Osteoblast (primary cell): ENCODE measurements around the gene MEN1. TPM values are rescaled to one million over a fixed set of nuclear protein-coding genes. Genes with fewer than 3 reads are reported as not detected.
A peak's percentile ranks its signal among the peaks of the same experiment; 100 is the strongest.

Source experiments
- DNase-seq: peaks from one replicate; pipeline ENCODE4 v3.0.0; 2011; ENCODE audit warnings: low spot score, mixed read lengths; ENCODE audit not compliant: insufficient read length; ENCODE audit errors: missing footprints
- H2AFZ ChIP-seq: 2 replicates; pipeline ENCODE4 v1.6.0; 2011; ENCODE audit warnings: mild to moderate bottlenecking, low read length
- H3K27ac ChIP-seq: 2 replicates; pipeline ENCODE4 v1.5.1; 2011; ENCODE audit warnings: mild to moderate bottlenecking, low read depth, low read length, moderate library complexity
- H3K27me3 ChIP-seq: 2 replicates; pipeline ENCODE4 v1.6.0; 2012; ENCODE audit warnings: mild to moderate bottlenecking, control low read depth, inconsistent platforms, low read length, moderate library complexity; ENCODE audit not compliant: insufficient read depth
- H3K36me3 ChIP-seq: 2 replicates; pipeline ENCODE4 v1.5.1; 2011; ENCODE audit warnings: mild to moderate bottlenecking, low read length, control low read depth, moderate library complexity; ENCODE audit not compliant: insufficient read depth
- H3K4me1 ChIP-seq: 2 replicates; pipeline ENCODE4 v1.5.1; 2011; ENCODE audit warnings: mild to moderate bottlenecking, low read length, control low read depth, moderate library complexity; ENCODE audit not compliant: insufficient read depth
- H3K4me2 ChIP-seq: 2 replicates; pipeline ENCODE4 v1.6.0; 2011; ENCODE audit warnings: mild to moderate bottlenecking, low read length; ENCODE audit not compliant: insufficient read depth
- H3K4me3 ChIP-seq: fragments of 200-600 bp; sonication (generic); 3 replicates; pipeline ENCODE4 v1.5.1; 2012; ENCODE audit warnings: mild to moderate bottlenecking, low read length, inconsistent platforms; ENCODE audit not compliant: insufficient read depth
- H3K79me2 ChIP-seq: 2 replicates; pipeline ENCODE4 v1.6.0; 2012; ENCODE audit warnings: mild to moderate bottlenecking, low read length, control low read depth, inconsistent platforms; ENCODE audit not compliant: insufficient read depth
- H3K9me3 ChIP-seq: 2 replicates; pipeline ENCODE4 v1.5.1; 2011; ENCODE audit warnings: low read depth, low read length, control low read depth
- H4K20me1 ChIP-seq: 2 replicates; pipeline ENCODE4 v1.6.0; 2012; ENCODE audit warnings: mild to moderate bottlenecking, low read length, control low read depth; ENCODE audit not compliant: insufficient read depth
- total RNA-seq: library from RNA; depleted of rRNA; stranded (reverse); fragments of >200 nt; gene quantifications from 2 replicates; pipeline ENCODE4 v1.2.3, GENCODE V29; 2012
- TF ChIP-seq, protein P1 (sequence below): IDR thresholded peaks from 2 replicates; pipeline ENCODE4 v1.5.1; 2011; ENCODE audit warnings: mild to moderate bottlenecking, low read depth, low read length, moderate library complexity; ENCODE audit errors: extremely low read depth

Gene MEN1
- total RNA-seq, 1 donor = 12.3 TPM

DNA sequence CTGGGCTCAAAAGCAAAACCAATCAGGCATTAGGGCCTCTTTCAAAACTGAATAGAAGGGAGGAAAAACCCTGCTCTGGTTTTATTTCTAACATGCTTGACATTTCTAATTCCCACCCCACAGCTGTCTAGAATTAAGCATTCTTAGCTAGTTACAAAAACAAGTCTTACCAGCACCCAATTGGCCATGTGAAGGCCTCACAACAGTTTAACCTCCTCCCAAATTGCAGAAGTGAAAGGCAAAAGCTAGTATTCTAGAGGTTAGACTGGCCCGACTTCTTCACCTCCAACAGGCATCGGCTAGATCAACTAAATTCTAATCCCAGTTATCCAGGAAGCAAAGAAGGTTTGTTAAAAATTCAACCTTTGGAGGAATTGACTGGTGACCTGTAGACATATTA is 38.5 kb downstream of the MEN1 start:
- no peaks in the 10 kb centered on the region for H3K9me3 ChIP-seq
- H3K27me3 ChIP-seq = no peaks in the 10 kb centered on the region
- DNase-seq = no peak
- no peak overlapping the region for H2AFZ ChIP-seq
- TF ChIP-seq, protein P1, sequence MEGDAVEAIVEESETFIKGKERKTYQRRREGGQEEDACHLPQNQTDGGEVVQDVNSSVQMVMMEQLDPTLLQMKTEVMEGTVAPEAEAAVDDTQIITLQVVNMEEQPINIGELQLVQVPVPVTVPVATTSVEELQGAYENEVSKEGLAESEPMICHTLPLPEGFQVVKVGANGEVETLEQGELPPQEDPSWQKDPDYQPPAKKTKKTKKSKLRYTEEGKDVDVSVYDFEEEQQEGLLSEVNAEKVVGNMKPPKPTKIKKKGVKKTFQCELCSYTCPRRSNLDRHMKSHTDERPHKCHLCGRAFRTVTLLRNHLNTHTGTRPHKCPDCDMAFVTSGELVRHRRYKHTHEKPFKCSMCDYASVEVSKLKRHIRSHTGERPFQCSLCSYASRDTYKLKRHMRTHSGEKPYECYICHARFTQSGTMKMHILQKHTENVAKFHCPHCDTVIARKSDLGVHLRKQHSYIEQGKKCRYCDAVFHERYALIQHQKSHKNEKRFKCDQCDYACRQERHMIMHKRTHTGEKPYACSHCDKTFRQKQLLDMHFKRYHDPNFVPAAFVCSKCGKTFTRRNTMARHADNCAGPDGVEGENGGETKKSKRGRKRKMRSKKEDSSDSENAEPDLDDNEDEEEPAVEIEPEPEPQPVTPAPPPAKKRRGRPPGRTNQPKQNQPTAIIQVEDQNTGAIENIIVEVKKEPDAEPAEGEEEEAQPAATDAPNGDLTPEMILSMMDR = no peak
- no peak overlapping the region for H3K27ac ChIP-seq
- H4K20me1 ChIP-seq = peaks cover 82% of the 10 kb centered on the region
- H3K79me2 ChIP-seq = peaks cover 90% of the 10 kb centered on the region
- H3K4me1 ChIP-seq = peaks cover 9% of the 10 kb centered on the region
- H3K36me3 ChIP-seq = peaks cover 100% of the 10 kb centered on the region
- no peak overlapping the region for H3K4me3 ChIP-seq
- no peak overlapping the region for H3K4me2 ChIP-seq

DNA sequence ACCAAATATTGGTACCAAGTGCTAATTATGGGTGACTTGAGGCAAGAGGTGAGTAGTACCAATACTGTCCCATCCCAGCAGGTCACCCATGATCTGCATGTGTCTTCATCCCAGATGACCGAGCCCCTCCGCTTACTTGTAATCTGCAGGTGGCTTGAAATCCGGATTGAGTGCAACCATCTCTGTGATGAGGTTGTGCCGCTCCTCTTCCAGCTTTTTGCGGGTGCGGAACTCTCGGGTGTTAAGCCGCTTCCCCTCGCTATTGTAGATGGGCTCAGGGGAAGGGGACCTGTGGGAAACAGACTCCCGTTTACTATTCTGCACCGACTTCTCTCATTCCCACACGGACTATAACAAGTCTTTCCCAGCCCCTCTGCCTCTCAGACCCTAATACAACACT is 40.2 kb downstream of the MEN1 start:
- TF ChIP-seq, protein P1 = no peak
- DNase-seq = peak; percentile 13
- H3K4me2 ChIP-seq = no peak overlapping the region
- H3K4me1 ChIP-seq = peaks cover 2% of the 10 kb centered on the region
- peaks cover 92% of the 10 kb centered on the region for H3K36me3 ChIP-seq
- H4K20me1 ChIP-seq = peaks cover 72% of the 10 kb centered on the region
- no peaks in the 10 kb centered on the region for H3K27me3 ChIP-seq
- H3K27ac ChIP-seq = no peak overlapping the region
- no peaks in the 10 kb centered on the region for H3K9me3 ChIP-seq
- peaks cover 78% of the 10 kb centered on the region for H3K79me2 ChIP-seq
- no peak overlapping the region for H2AFZ ChIP-seq
- no peak overlapping the region for H3K4me3 ChIP-seq

DNA sequence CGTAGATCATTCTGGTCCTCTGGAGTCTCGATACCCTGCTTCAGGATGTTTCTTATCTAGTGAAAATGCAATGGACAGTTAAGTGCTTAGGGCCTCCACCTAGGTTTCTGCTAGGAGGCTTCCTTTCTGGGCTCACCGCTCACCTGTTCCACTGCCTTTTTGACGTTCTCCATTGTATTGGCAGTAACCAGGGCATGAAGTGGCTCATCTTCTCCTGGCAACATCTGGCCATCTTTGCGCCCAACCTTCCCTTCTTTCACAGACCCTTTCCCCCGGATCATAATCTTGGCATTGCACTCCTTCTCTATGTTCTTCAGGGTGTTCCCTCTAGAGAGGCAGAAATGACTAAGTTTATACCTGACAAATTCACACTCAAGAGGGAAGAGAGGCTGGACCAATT is 41.1 kb downstream of the MEN1 start:
- TF ChIP-seq, protein P1 = no peak
- Histone ChIP-seq H3K9me3 (no peaks in the 10 kb centered on the region), H3K36me3 (peaks cover 92% of the 10 kb centered on the region), H3K79me2 (peaks cover 72% of the 10 kb centered on the region), H3K4me3 (no peak overlapping the region), H2AFZ (no peak overlapping the region), H4K20me1 (peaks cover 73% of the 10 kb centered on the region), H3K4me1 (peaks cover 2% of the 10 kb centered on the region), H3K27ac (no peak overlapping the region), H3K4me2 (no peak overlapping the region), H3K27me3 (no peaks in the 10 kb centered on the region)
- peak; percentile 4 for DNase-seq

DNA sequence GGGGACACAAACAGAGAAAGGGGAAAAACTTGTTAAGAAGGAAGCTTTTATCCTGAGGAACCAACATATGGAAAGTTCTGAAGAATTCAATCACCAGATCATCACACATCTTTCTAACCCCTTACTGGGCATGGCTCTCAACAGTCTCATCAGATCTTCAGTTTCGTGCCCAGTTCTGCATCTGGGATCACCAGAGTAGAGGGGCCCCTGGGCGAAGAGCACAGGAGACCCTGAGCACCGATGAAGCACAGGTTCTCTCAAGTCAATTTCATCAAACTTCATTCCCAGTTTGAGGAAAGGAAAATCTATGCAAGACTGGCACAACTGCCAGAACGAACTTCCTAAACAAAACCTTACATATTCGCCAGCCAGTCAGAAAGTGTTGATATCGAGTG is 42.1 kb downstream of the MEN1 start:
- H4K20me1 ChIP-seq = peaks cover 73% of the 10 kb centered on the region
- H3K79me2 ChIP-seq = peaks cover 63% of the 10 kb centered on the region
- no peak overlapping the region for H3K27ac ChIP-seq
- H3K4me3 ChIP-seq = no peak overlapping the region
- H2AFZ ChIP-seq = no peak overlapping the region
- no peaks in the 10 kb centered on the region for H3K27me3 ChIP-seq
- peaks cover 87% of the 10 kb centered on the region for H3K36me3 ChIP-seq
- no peak overlapping the region for H3K4me2 ChIP-seq
- TF ChIP-seq, protein P1 = no peak
- peaks cover 11% of the 10 kb centered on the region for H3K4me1 ChIP-seq
- H3K9me3 ChIP-seq = no peaks in the 10 kb centered on the region
- peak; percentile 60 for DNase-seq
